Measurements from ENCODE around the gene HYLS1.

- peak; percentile 88 to 94 (median 92) for TF ChIP-seq POLR2AphosphoS5 (IDR thresholded peaks at IDR 0.05)
- TF ChIP-seq CTCF (IDR thresholded peaks at IDR 0.05): peak in 4 of 7 experiments; percentile 7 to 34 (median 18)
Observed at GRCh38 chr11:125887373-125888324, at the start of gene HYLS1.
